ENCODE results near the gene EZR. TPM values are rescaled to one million over a fixed set of nuclear protein-coding genes. Genes with fewer than 3 reads are reported as not detected.

The EZR gene
- total and polyA plus RNA-seq, 10 of the 15 experiments (the other 5 are each of a cell fraction or from before 2014, with no cell fraction given), result 79.1 to 282 (median 161) TPM

- no peak for ATAC-seq
- SMC1A ChIA-PET (ENCODE audit: uncharacterized antibody, unreplicated experiment), result interaction anchor here (1.0 to 7.0 kb wide), 9 partner anchors 12 to 73 kb away, joined by 3 to 52 read pairs (median 9); no protein-coding TSS in a partner anchor
- H3K36me3 ChIP-seq (ENCODE audit: control insufficient read depth in 2 of 2, insufficient read depth in 2 of 2, low read length in 1 of 2), result no peaks in the 10 kb centered on the region
- no TSS peak for BruUV-seq (replicated peaks)
- no peak for FAIRE-seq
- no peaks in the 10 kb centered on the region for H4K20me1 ChIP-seq (ENCODE audit: control insufficient read depth, insufficient read depth)
- no peaks in the 10 kb centered on the region for H3K79me2 ChIP-seq (ENCODE audit: control insufficient read depth, insufficient read depth, low read length)
- in situ Hi-C loops (cut with MboI) (no loop called here), intact Hi-C loops (cut with micrococcal nuclease; ENCODE audit: unreplicated experiment) (loop anchor here (5.0 kb wide), 2 partner anchors 73 to 163 kb away; no protein-coding TSS in a partner anchor)
- POLR2A ChIA-PET, result interaction anchor here (0.5 to 4.5 kb wide), 5 partner anchors 13 to 1095 kb away, joined by 3 to 19 read pairs (median 8); no protein-coding TSS in a partner anchor
- H3K4me3 ChIP-seq, result no peak overlapping the region
- RAD21 ChIA-PET (ENCODE audit: unreplicated experiment), result interaction anchor here (0.8 to 2.4 kb wide), 7 partner anchors 12 to 104 kb away, joined by 3 to 8 read pairs (median 3); no protein-coding TSS in a partner anchor
- CTCF ChIA-PET, result interaction anchor here (1.0 to 1.2 kb wide), 3 partner anchors 20 to 219 kb away, joined by 3 read pairs; no protein-coding TSS in a partner anchor
- H3K4me1 ChIP-seq (ENCODE audit: control insufficient read depth, insufficient read depth, low read length), result peaks cover 39% of the 10 kb centered on the region
- H3K4me2 ChIP-seq (ENCODE audit: control insufficient read depth, insufficient read depth), result no peak overlapping the region
- no peaks in the 10 kb centered on the region; the same call in 1 of the 3 replicates for H3K9me3 ChIP-seq (replicated peaks; ENCODE audit: control insufficient read depth, insufficient read depth, low read length)
- H2AFZ ChIP-seq (ENCODE audit: control insufficient read depth, low read depth, low read length), result no peak overlapping the region
- no peak for DNase-seq (ENCODE audit: low read depth, low spot score)
- no peak overlapping the region for H3K9ac ChIP-seq (ENCODE audit: control insufficient read depth, insufficient read depth, low read length)
- H3K27ac ChIP-seq (ENCODE audit: control insufficient read depth, insufficient read depth), result no peak overlapping the region
- WGBS (ENCODE audit: insufficient coverage, insufficient replicate concordance, low lambda C conversion rate, missing lambda C conversion rate), result 47% methylated on average over 2 of the region's 2 CpGs
- H3K27me3 ChIP-seq (replicated peaks in 1 of 2; ENCODE audit: control insufficient read depth in 2 of 2, insufficient read depth in 2 of 2, low read length in 1 of 2), result no peaks in the 10 kb centered on the region
- TF ChIP-seq SP1 (IDR thresholded peaks at IDR 0.05; ENCODE audit: low read depth, low read length) (no peak), MEF2B (IDR thresholded peaks at IDR 0.05; ENCODE audit: partially characterized antibody, poor library complexity, severe bottlenecking) (peak; percentile 26), POLR2AphosphoS2 (IDR thresholded peaks at IDR 0.05; ENCODE audit: low read depth, low read length) (no peak), SPI1 (IDR thresholded peaks at IDR 0.05; ENCODE audit: borderline replicate concordance, insufficient read depth, low read depth, low read length) (peak; percentile 82), MTA2 (IDR thresholded peaks at IDR 0.05; ENCODE audit: low read depth) (peak; percentile 23; the same call in 1 of the 2 replicates), FOS (IDR thresholded peaks at IDR 0.05; ENCODE audit: borderline replicate concordance, extremely low read depth, insufficient read length) (no peak), IKZF2 (IDR thresholded peaks at IDR 0.05) (peak in 1 of 2 experiments; percentile 29; a peak in 1 of 4 replicates)
- TF ChIP-seq, protein P1, sequence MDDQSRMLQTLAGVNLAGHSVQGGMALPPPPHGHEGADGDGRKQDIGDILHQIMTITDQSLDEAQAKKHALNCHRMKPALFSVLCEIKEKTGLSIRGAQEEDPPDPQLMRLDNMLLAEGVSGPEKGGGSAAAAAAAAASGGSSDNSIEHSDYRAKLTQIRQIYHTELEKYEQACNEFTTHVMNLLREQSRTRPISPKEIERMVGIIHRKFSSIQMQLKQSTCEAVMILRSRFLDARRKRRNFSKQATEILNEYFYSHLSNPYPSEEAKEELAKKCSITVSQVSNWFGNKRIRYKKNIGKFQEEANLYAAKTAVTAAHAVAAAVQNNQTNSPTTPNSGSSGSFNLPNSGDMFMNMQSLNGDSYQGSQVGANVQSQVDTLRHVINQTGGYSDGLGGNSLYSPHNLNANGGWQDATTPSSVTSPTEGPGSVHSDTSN (IDR thresholded peaks at IDR 0.05; ENCODE audit: insufficient replicate concordance, low read depth, low read length), result peak; percentile 15
Observed at GRCh38 chr6:158865769-158866168, 46.6 kb upstream of the EZR start.
